ENCODE measurements around the gene GALNT2.

GALNT2 gene

GRCh38 chr1:230095938-230096337 lies 28.9 kb downstream of the GALNT2 start:
- no peak for DNase-seq (ENCODE audit: low spot score)
- no peak for TF ChIP-seq CTCF (IDR thresholded peaks at IDR 0.05)
- H3K27ac ChIP-seq, result no peak overlapping the region
- H3K4me3 ChIP-seq, result no peak overlapping the region

- TF ChIP-seq CTCF (IDR thresholded peaks at IDR 0.05), result no peak
Measured at GRCh38 chr1:230097370-230097769, 30.3 kb downstream of the GALNT2 start.

GRCh38 chr1:230098723-230099122 lies 31.7 kb downstream of the GALNT2 start:
- TF ChIP-seq CTCF (IDR thresholded peaks at IDR 0.05), result no peak
- no peak for DNase-seq (ENCODE audit: low spot score)
- H3K4me3 ChIP-seq, result no peak overlapping the region
- H3K27ac ChIP-seq, result no peak overlapping the region

More at GRCh38 chr1:230097370-230097769, 30.3 kb downstream of the GALNT2 start:
- H3K4me3 ChIP-seq, result no peak overlapping the region
- no peak for DNase-seq (ENCODE audit: low spot score)
- no peak overlapping the region for H3K27ac ChIP-seq

GRCh38 chr1:230099465-230099864 lies 32.4 kb downstream of the GALNT2 start:
- Histone ChIP-seq H3K4me3 (no peak overlapping the region), H3K27ac (no peak overlapping the region)
- no peak for DNase-seq (ENCODE audit: low spot score)
- no peak for TF ChIP-seq CTCF (IDR thresholded peaks at IDR 0.05)

GRCh38 chr1:230100932-230101331 lies 33.9 kb downstream of the GALNT2 start:
- DNase-seq (ENCODE audit: low spot score), result no peak
- H3K27ac ChIP-seq, result peak overlapping the region in 1 of 2 donors; percentile 40
- no peak overlapping the region for H3K4me3 ChIP-seq
- TF ChIP-seq CTCF (IDR thresholded peaks at IDR 0.05), result no peak

GRCh38 chr1:230101556-230101955 lies 34.5 kb downstream of the GALNT2 start:
- DNase-seq (ENCODE audit: low spot score), result no peak
- no peak for TF ChIP-seq CTCF (IDR thresholded peaks at IDR 0.05)
- peak overlapping the region in 1 of 2 donors; percentile 40 for H3K27ac ChIP-seq
- H3K4me3 ChIP-seq, result no peak overlapping the region

- no peak overlapping the region for H3K4me3 ChIP-seq
- peak overlapping the region in 1 of 2 donors; percentile 40 for H3K27ac ChIP-seq
- no peak for DNase-seq (ENCODE audit: low spot score)
- no peak for TF ChIP-seq CTCF (IDR thresholded peaks at IDR 0.05)
Measured at GRCh38 chr1:230102046-230102445, 35.0 kb downstream of the GALNT2 start.
